CD14-positive monocyte (primary cell): ENCODE results near the gene UQCC5. TPM values are rescaled to one million over a fixed set of nuclear protein-coding genes. Genes with fewer than 3 reads are reported as not detected.

Source experiments
- DNase-seq, 3 donors: peaks; one replicate each; pipeline ENCODE4 v3.0.0-alpha.2; 2011 to 2022
- H2AFZ ChIP-seq: 2 replicates; pipeline ENCODE4 v1.6.0; 2012; ENCODE audit warnings: mild to moderate bottlenecking, low read depth, low read length, inconsistent platforms; ENCODE audit not compliant: insufficient read depth, poor library complexity, severe bottlenecking
- H3K27ac ChIP-seq, 2 donors: 1 replicate in 1 of 2; 2 replicates in 1 of 2; pipeline ENCODE4 v1.5.1; 2012 to 2013; ENCODE audit warnings: low read length in 2 of 2, control low read depth in 1 of 2, inconsistent platforms in 1 of 2, low read depth in 1 of 2, mild to moderate bottlenecking in 1 of 2
- H3K27me3 ChIP-seq, 2 donors: one replicate each; pipeline versions ENCODE4 v1.6.0 to v1.6.1; 2011 to 2013; ENCODE audit warnings: low read length in 2 of 2; ENCODE audit not compliant: control insufficient read depth in 2 of 2, insufficient read depth in 2 of 2
- H3K36me3 ChIP-seq, 2 donors: replicated peaks in 1 of 2; 1 replicate in 1 of 2; 2 replicates in 1 of 2; pipeline versions ENCODE4 v1.5.1 to v1.6.1; 2012 to 2013; ENCODE audit warnings: low read length in 2 of 2, control low read depth in 1 of 2, inconsistent platforms in 1 of 2, mild to moderate bottlenecking in 1 of 2; ENCODE audit not compliant: insufficient read depth in 2 of 2, control insufficient read depth in 1 of 2
- H3K4me1 ChIP-seq, 2 donors: 1 replicate in 1 of 2; 2 replicates in 1 of 2; pipeline versions ENCODE4 v1.5.1 to v1.6.1; 2012 to 2013; ENCODE audit warnings: low read length in 2 of 2, control low read depth in 1 of 2, inconsistent platforms in 1 of 2, mild to moderate bottlenecking in 1 of 2, moderate library complexity in 1 of 2; ENCODE audit not compliant: insufficient read depth in 2 of 2, control insufficient read depth in 1 of 2
- H3K4me2 ChIP-seq: replicated peaks from 2 replicates; pipeline ENCODE3; 2012; ENCODE audit warnings: low read length, moderate library complexity, mild to moderate bottlenecking; ENCODE audit not compliant: poor library complexity, severe bottlenecking; ENCODE audit errors: extremely low read depth
- H3K4me3 ChIP-seq, 3 experiments: fragments of 200-600 bp in 1 of 3; sonication (generic) in 1 of 3; replicated peaks in 1 of 3; 1 replicate in 2 of 3; 2 replicates in 1 of 3; pipeline ENCODE4 v1.5.1; 2011 to 2013; ENCODE audit warnings: low read length in 3 of 3, mild to moderate bottlenecking in 3 of 3, control low read depth in 2 of 3, low read depth in 2 of 3, inconsistent platforms in 1 of 3, moderate library complexity in 1 of 3
- H3K79me2 ChIP-seq: 2 replicates; pipeline ENCODE4 v1.6.0; 2012; ENCODE audit warnings: mild to moderate bottlenecking, control low read depth, inconsistent platforms, low read length, moderate library complexity; ENCODE audit not compliant: insufficient read depth
- H3K9ac ChIP-seq: 2 replicates; pipeline ENCODE4 v1.6.0; 2017; ENCODE audit warnings: low read length, mild to moderate bottlenecking; ENCODE audit not compliant: insufficient read depth, poor library complexity, severe bottlenecking
- H3K9me3 ChIP-seq, 2 donors: replicated peaks in 1 of 2; 1 replicate in 1 of 2; 2 replicates in 1 of 2; pipeline versions ENCODE4 v1.5.1 to v1.6.1; 2012 to 2013; ENCODE audit warnings: low read length in 2 of 2, control low read depth in 1 of 2; ENCODE audit not compliant: control insufficient read depth in 1 of 2, insufficient read depth in 1 of 2
- H4K20me1 ChIP-seq: 2 replicates; pipeline ENCODE4 v1.6.0; 2012; ENCODE audit warnings: mild to moderate bottlenecking, low read length, control low read depth, moderate library complexity; ENCODE audit not compliant: insufficient read depth
- H3K27ac Mint-ChIP-seq, 7 donors: one replicate each; pipeline ENCODE4 v1.8.0; 2020; ENCODE audit warnings: mild to moderate bottlenecking in 7 of 7, mixed read lengths in 7 of 7, moderate library complexity in 6 of 7, inconsistent platforms in 2 of 7
- H3K27me3 Mint-ChIP-seq, 3 donors: one replicate each; pipeline ENCODE4 v1.8.0; 2021 to 2022; ENCODE audit warnings: low read depth in 3 of 3, mild to moderate bottlenecking in 3 of 3, mixed read lengths in 3 of 3, moderate library complexity in 3 of 3, inconsistent platforms in 1 of 3
- H3K36me3 Mint-ChIP-seq, 2 donors: one replicate each; pipeline ENCODE4 v1.8.0; 2020; ENCODE audit warnings: mixed read lengths in 2 of 2, inconsistent platforms in 1 of 2, mild to moderate bottlenecking in 1 of 2
- H3K4me1 Mint-ChIP-seq: one replicate; pipeline ENCODE4 v1.8.0; 2020; ENCODE audit warnings: mild to moderate bottlenecking, mixed read lengths
- H3K4me3 Mint-ChIP-seq, 2 donors: one replicate each; pipeline ENCODE4 v1.8.0; 2020; ENCODE audit warnings: mild to moderate bottlenecking in 2 of 2, mixed read lengths in 2 of 2, moderate library complexity in 1 of 2
- H3K9me3 Mint-ChIP-seq, 7 donors: one replicate each; pipeline ENCODE4 v1.8.0; 2020 to 2022; ENCODE audit warnings: mixed read lengths in 7 of 7, mild to moderate bottlenecking in 6 of 7, moderate library complexity in 6 of 7, inconsistent platforms in 2 of 7
- WGBS: methylation state at CpG from one replicate; pipeline ENCODE4 v1.1.5; 2013; ENCODE audit warnings: missing lambda C conversion rate; ENCODE audit not compliant: insufficient coverage; 5-methylcytosine and 5-hydroxymethylcytosine counted together
- intact Hi-C, 2 donors: fragments of 100-400 bp; cut with micrococcal nuclease; formaldehyde crosslinking; loops; one replicate each; pipeline versions ENCODE4 v1.15.0 to v1.15.1; 2023
- polyA minus RNA-seq: library from RNA; depleted of rRNA, polyadenylated mRNA; stranded (reverse); fragments of >200 nt; gene quantifications from 2 replicates; pipeline ENCODE4 v1.2.3, GENCODE V29; 2012
- polyA plus RNA-seq, 3 donors: library from polyadenylated mRNA; depleted of rRNA in 1 of 3; unstranded in 2 of 3; stranded (reverse) in 1 of 3; fragments of 300-500 nt in 2 of 3; fragments of >200 nt in 1 of 3; fragmentation: Illumina TruSeq in 2 of 3; gene quantifications; 1 replicate in 2 of 3; 2 replicates in 1 of 3; pipeline ENCODE4 v1.2.3, GENCODE V29; 2012 to 2021
- total RNA-seq, 12 experiments: library from RNA in 1 of 12; stranded (reverse) in 1 of 12; fragments of 120-200 nt in 1 of 12; gene quantifications; one replicate each; pipeline ENCODE4 v1.2.4 and lab custom pipeline; 2013 to 2026; ENCODE audit warnings: mixed read lengths in 6 of 12, inconsistent platforms in 1 of 12
- TF ChIP-seq, protein P1 (sequence below): fragments of 200-600 bp; IDR thresholded peaks from one replicate; pipeline ENCODE4 v1.8.0; 2022; ENCODE audit warnings: antibody characterized with exemption, mild to moderate bottlenecking

The UQCC5 gene, protein sequence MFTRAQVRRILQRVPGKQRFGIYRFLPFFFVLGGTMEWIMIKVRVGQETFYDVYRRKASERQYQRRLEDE
- total RNA-seq (2013) = 12.2 TPM
- 10 to 100 TPM in 2 of 3 donors, 1 to 10 TPM in 1; 1.4 to 52.1 (median 43.3) TPM for polyA plus RNA-seq
- polyA minus RNA-seq = 3.5 and 4.4 TPM in 2 replicates
- 1.6 to 7.5 (median 5.5) reads per million in 11 experiments for total RNA-seq (lab: John Stamatoyannopoulos, UW)

DNA sequence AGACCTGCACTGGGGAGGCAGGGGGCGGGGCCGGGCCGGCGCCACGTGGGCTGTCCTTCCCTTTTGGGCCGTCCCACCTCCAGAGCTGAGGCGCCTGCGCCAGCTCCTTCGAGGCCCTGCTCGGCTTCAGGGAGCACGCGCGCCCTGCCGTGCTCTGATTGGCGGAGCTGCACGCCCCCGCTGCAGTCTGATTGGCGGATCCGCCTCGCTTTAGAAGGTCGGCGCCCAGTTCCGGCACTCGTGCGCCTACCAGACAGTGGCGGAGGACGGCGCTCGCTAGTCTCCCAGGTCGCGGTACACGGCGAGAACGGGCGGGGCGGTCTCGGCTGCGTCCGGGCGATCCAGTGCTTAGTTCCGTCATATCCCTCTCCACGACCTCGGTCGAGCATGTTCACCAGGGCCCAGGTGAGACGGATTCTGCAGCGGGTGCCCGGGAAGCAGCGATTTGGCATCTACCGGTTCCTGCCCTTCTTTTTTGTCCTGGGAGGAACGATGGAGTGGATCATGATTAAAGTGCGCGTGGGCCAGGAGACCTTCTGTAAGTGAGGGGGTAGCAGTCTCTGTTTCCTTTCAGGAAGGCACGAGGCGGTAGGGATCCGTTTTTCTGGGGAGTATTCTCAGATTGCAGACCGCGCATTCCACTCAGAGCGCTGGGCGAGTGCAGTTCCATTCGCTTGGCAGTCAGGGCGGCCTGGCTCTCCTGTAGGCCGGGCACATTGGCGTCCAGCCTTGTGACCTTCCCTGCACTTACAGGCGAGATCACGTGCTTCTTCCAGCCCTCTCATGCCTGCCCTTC lies at the start of gene UQCC5:
UQCC5 (plus strand) TSS at position 237 of the 796 bp plus-strand sequence; CDS start at position 388, 151 bp downstream.
- Histone ChIP-seq H3K9me3 (no peaks in the 10 kb centered on the region), H3K4me2 (peak within 1 kb of the TSS; percentile 85), H2AFZ (peak within 1 kb of the TSS; percentile 73), H3K36me3 (peaks cover 15 to 20% of the 10 kb centered on the region in 2 donors), H3K9ac (peak within 1 kb of the TSS; percentile 71), H3K4me1 (peaks cover 60 to 76% of the 10 kb centered on the region in 2 donors), H3K4me3 (peak within 1 kb of the TSS; percentile 60 to 85 (median 61)), H3K27me3 (peaks cover 0 to 4% of the 10 kb centered on the region in 2 donors), H3K27ac (peak within 1 kb of the TSS; percentile 79 to 86), H3K79me2 (peaks cover 68% of the 10 kb centered on the region), H4K20me1 (peaks cover 47% of the 10 kb centered on the region)
- Mint-ChIP-seq H3K9me3 (no peaks in the 10 kb centered on the region), H3K27me3 (peaks cover 4 to 17% (median 15%) of the 10 kb centered on the region in 3 donors), H3K4me3 (peak within 1 kb of the TSS; percentile 98), H3K27ac (peak within 1 kb of the TSS; percentile 93 to 99 (median 98)), H3K36me3 (peaks cover 15 to 18% of the 10 kb centered on the region in 2 donors), H3K4me1 (peaks cover 58% of the 10 kb centered on the region)
- intact Hi-C loops = loop anchor here in 1 of 2 donors (1.0 to 10.0 kb wide), 4 partner anchors 64 to 1152 kb away; partner anchors contain the start of genes GNL3, MANF, NISCH and PBRM1
- TF ChIP-seq, protein P1, sequence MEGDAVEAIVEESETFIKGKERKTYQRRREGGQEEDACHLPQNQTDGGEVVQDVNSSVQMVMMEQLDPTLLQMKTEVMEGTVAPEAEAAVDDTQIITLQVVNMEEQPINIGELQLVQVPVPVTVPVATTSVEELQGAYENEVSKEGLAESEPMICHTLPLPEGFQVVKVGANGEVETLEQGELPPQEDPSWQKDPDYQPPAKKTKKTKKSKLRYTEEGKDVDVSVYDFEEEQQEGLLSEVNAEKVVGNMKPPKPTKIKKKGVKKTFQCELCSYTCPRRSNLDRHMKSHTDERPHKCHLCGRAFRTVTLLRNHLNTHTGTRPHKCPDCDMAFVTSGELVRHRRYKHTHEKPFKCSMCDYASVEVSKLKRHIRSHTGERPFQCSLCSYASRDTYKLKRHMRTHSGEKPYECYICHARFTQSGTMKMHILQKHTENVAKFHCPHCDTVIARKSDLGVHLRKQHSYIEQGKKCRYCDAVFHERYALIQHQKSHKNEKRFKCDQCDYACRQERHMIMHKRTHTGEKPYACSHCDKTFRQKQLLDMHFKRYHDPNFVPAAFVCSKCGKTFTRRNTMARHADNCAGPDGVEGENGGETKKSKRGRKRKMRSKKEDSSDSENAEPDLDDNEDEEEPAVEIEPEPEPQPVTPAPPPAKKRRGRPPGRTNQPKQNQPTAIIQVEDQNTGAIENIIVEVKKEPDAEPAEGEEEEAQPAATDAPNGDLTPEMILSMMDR = no peak
- WGBS = under 1% methylated on average over 61 of the region's 65 CpGs
- peak; percentile 97 to 98 (median 97) for DNase-seq

DNA sequence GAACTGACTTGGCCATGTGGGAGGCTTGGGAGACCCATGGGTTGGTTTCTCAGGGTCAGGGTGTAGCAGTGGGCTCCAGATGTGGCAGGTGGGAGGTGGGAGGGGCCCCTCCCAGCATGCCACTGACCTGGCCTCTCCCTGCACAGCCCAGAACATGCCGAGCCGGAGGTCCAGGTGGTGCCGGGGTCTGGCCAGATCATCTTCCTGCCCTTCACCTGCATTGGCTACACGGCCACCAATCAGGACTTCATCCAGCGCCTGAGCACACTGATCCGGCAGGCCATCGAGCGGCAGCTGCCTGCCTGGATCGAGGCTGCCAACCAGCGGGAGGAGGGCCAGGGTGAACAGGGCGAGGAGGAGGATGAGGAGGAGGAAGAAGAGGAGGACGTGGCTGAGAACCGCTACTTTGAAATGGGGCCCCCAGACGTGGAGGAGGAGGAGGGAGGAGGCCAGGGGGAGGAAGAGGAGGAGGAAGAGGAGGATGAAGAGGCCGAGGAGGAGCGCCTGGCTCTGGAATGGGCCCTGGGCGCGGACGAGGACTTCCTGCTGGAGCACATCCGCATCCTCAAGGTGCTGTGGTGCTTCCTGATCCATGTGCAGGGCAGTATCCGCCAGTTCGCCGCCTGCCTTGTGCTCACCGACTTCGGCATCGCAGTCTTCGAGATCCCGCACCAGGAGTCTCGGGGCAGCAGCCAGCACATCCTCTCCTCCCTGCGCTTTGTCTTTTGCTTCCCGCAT lies 49.2 kb upstream of the UQCC5 start:
- no peak overlapping the region for H3K9ac ChIP-seq
- H3K4me3 Mint-ChIP-seq = no peak overlapping the region
- H3K27me3 ChIP-seq = no peaks in the 10 kb centered on the region
- H3K27ac Mint-ChIP-seq = peak overlapping the region in 2 of 7 donors; percentile 11 to 62
- no peak overlapping the region for H3K4me3 ChIP-seq
- no peaks in the 10 kb centered on the region for H4K20me1 ChIP-seq
- WGBS = 91% methylated on average over 31 of the region's 31 CpGs
- H3K9me3 Mint-ChIP-seq = peaks cover 0 to 3% (median 0%) of the 10 kb centered on the region in 7 donors
- H3K27ac ChIP-seq = no peak overlapping the region
- no peak overlapping the region for H3K4me2 ChIP-seq
- DNase-seq = no peak
- peaks cover 58 to 86% of the 10 kb centered on the region in 2 donors for H3K36me3 ChIP-seq
- H3K4me1 Mint-ChIP-seq = peaks cover 36% of the 10 kb centered on the region
- intact Hi-C loops = no loop called here
- TF ChIP-seq, protein P1 = no peak
- H3K4me1 ChIP-seq = peaks cover 27 to 39% of the 10 kb centered on the region in 2 donors
- H3K27me3 Mint-ChIP-seq = peaks cover 0 to 5% (median 0%) of the 10 kb centered on the region in 3 donors
- peaks cover 80 to 90% of the 10 kb centered on the region in 2 donors for H3K36me3 Mint-ChIP-seq
- H3K9me3 ChIP-seq = no peaks in the 10 kb centered on the region
- peaks cover 6% of the 10 kb centered on the region for H3K79me2 ChIP-seq
- no peak overlapping the region for H2AFZ ChIP-seq
